DOHH2 (cell line): ENCODE measurements around the gene DSCAM.

Experiments used
- CTCF ChIP-seq: fragments of 200-600 bp; sonication (generic); IDR thresholded peaks from one replicate; pipeline ENCODE4 v1.5.1; 2014; ENCODE audit warnings: antibody characterized with exemption, mild to moderate bottlenecking, low read depth, low read length; ENCODE audit not compliant: poor library complexity, severe bottlenecking
- EZH2phosphoT487 ChIP-seq: fragments of 200-600 bp; sonication (generic); IDR thresholded peaks from 2 replicates; pipeline ENCODE4 v1.6.1; 2017; ENCODE audit warnings: borderline replicate concordance, mild to moderate bottlenecking, antibody characterized with exemption, low read length, moderate library complexity, mixed read lengths

- TF ChIP-seq CTCF: no peak
- TF ChIP-seq EZH2phosphoT487: no peak
Observed at GRCh38 chr21:40255518-40256444, 591.2 kb downstream of the DSCAM start.
